Spleen (tissue), 11 donors: ENCODE data around the gene GIMAP6. TPM values are rescaled to one million over a fixed set of nuclear protein-coding genes. Genes with fewer than 3 reads are reported as not detected.

Experiments used
- DNase-seq: peaks from one replicate; pipeline ENCODE4 v3.0.0-alpha.2; 2020
- H3K27ac ChIP-seq, 8 donors: fragments of 200-600 bp; sonication (generic) in 7 of 8; 1 replicate in 4 of 8; 2 replicates in 4 of 8; pipeline versions ENCODE4 v1.5.0 to v1.8.0; 2016 to 2021; ENCODE audit warnings: inconsistent platforms in 4 of 8, mild to moderate bottlenecking in 4 of 8, moderate library complexity in 1 of 8
- H3K27me3 ChIP-seq, 7 donors: fragments of 200-600 bp; sonication (generic) in 6 of 7; replicated peaks in 1 of 7; 1 replicate in 4 of 7; 2 replicates in 3 of 7; pipeline versions ENCODE4 v1.5.0 to v1.8.0; 2016 to 2021; ENCODE audit warnings: inconsistent platforms in 3 of 7, mild to moderate bottlenecking in 1 of 7
- H3K36me3 ChIP-seq, 6 donors: fragments of 200-600 bp; sonication (generic) in 5 of 6; 1 replicate in 4 of 6; 2 replicates in 2 of 6; pipeline versions ENCODE4 v1.5.0 to v1.8.0; 2016 to 2021; ENCODE audit warnings: inconsistent platforms in 2 of 6
- H3K4me1 ChIP-seq, 6 donors: fragments of 200-600 bp; sonication (generic) in 5 of 6; 1 replicate in 3 of 6; 2 replicates in 3 of 6; pipeline versions ENCODE4 v1.5.0 to v1.8.0; 2016 to 2021; ENCODE audit warnings: inconsistent platforms in 3 of 6
- H3K4me3 ChIP-seq, 8 donors: fragments of 200-600 bp; sonication (generic) in 7 of 8; 1 replicate in 4 of 8; 2 replicates in 4 of 8; pipeline versions ENCODE4 v1.5.0 to v1.8.0; 2016 to 2021; ENCODE audit warnings: inconsistent platforms in 4 of 8, mild to moderate bottlenecking in 4 of 8, moderate library complexity in 2 of 8
- H3K9me3 ChIP-seq, 8 donors: fragments of 200-600 bp; sonication (generic) in 7 of 8; 1 replicate in 4 of 8; 2 replicates in 4 of 8; pipeline versions ENCODE4 v1.5.0 to v1.8.0; 2016 to 2021; ENCODE audit warnings: inconsistent platforms in 4 of 8
- CTCF ChIP-seq, 11 experiments: fragments of 200-600 bp in 7 of 11; fragments of 450-650 bp in 4 of 11; sonication (generic) in 4 of 11; IDR thresholded peaks in 8 of 11; conservative IDR thresholded peaks in 3 of 11; 1 replicate in 7 of 11; 2 replicates in 4 of 11; pipeline versions ENCODE4 v1.4.0 to v1.8.0; 2016 to 2021; ENCODE audit warnings: antibody characterized with exemption in 11 of 11, inconsistent platforms in 4 of 11, mild to moderate bottlenecking in 1 of 11
- POLR2A ChIP-seq, 3 donors: fragments of 450-650 bp; IDR thresholded peaks; one replicate each; pipeline ENCODE4 v1.5.1; 2017; ENCODE audit warnings: antibody characterized with exemption in 3 of 3, mild to moderate bottlenecking in 1 of 3
- POLR2AphosphoS5 ChIP-seq, 3 donors: sonication (generic); formaldehyde crosslinking; IDR thresholded peaks; one replicate each; pipeline ENCODE4 v1.5.1; 2017; ENCODE audit warnings: antibody characterized with exemption in 3 of 3
- WGBS, 5 donors: extraction: QIAGEN DNeasy Blood & Tissue Kit in 3 of 5; methylation state at CpG; one replicate each; pipeline versions ENCODE4 v1.1.5 to v1.1.7; 2013 to 2018; 5-methylcytosine and 5-hydroxymethylcytosine counted together
- intact Hi-C: fragments of 100-400 bp; cut with DNase I; formaldehyde crosslinking; loops from one replicate; pipeline ENCODE4 v1.15.0; 2023; ENCODE audit warnings: low total_unique reads
- polyA plus RNA-seq, 3 donors: library from polyadenylated mRNA; stranded (reverse); fragments of 200-250 nt; gene quantifications; one replicate each; pipeline ENCODE4 v1.2.1, GENCODE V29; 2013
- total RNA-seq, 7 donors: library from RNA; depleted of rRNA in 3 of 7; stranded (reverse); fragments of >200 nt in 3 of 7; fragmentation: NEBNext Ultra II Directional in 4 of 7; extraction: Animal tissue kit (Norgen Biotek cat#: 25700) in 4 of 7; gene quantifications; one replicate each; pipeline versions ENCODE4 v1.1.0 to v1.2.1, GENCODE V29; 2016 to 2021
- donor health status: healthy with polysubstance abuse.
- donor health status: DM: no; HTN: no; CAD: no; lungs with moderate emphysema.
- donor health status: DM: no; HTN: no; CAD: no.
- donor health status: Bipolar disorder and iron deficiency.
- donor health status: healthy.
- donor health status: DM: no; HTN: no; CAD: no.
- donor health status: DM: yes; HTN: yes; CAD: no.

Gene GIMAP6
- total and polyA plus RNA-seq, 10 donors: 18.2 to 181 (median 102) TPM

GRCh38 chr7:150633926-150634325, 1.7 kb upstream of the GIMAP6 start:
- Histone ChIP-seq H3K27ac (peak overlapping the region; percentile 37 to 91 (median 78)), H3K4me1 (peaks cover 7 to 53% (median 36%) of the 10 kb centered on the region in 6 donors), H3K4me3 (no peak overlapping the region), H3K36me3 (peaks cover 0 to 15% (median 5%) of the 10 kb centered on the region in 6 donors), H3K27me3 (no peaks in the 10 kb centered on the region), H3K9me3 (peaks cover 0 to 14% (median 10%) of the 10 kb centered on the region in 8 donors)
- WGBS, 5 donors: 66 to 90% (median 83%) methylated on average over 1 of the region's 1 CpG
- intact Hi-C loops: no loop called here
- no peak for TF ChIP-seq POLR2AphosphoS5 (IDR thresholded peaks at IDR 0.05)
- TF ChIP-seq CTCF (IDR thresholded peaks at IDR 0.05 in 8 of 11, conservative IDR thresholded peaks at IDR 0.05 in 3 of 11): no peak
- no peak for TF ChIP-seq POLR2A (IDR thresholded peaks at IDR 0.05)
- DNase-seq: no peak

GRCh38 chr7:150631084-150631826, 930 bp downstream of the GIMAP6 start:
- peak overlapping the region; percentile 49 to 79 (median 54) for H3K4me3 ChIP-seq
- H3K36me3 ChIP-seq: peaks cover 0 to 41% (median 26%) of the 10 kb centered on the region in 6 donors
- DNase-seq: peak; percentile 85
- H3K9me3 ChIP-seq: peaks cover 0 to 8% (median 0%) of the 10 kb centered on the region in 8 donors
- no peaks in the 10 kb centered on the region for H3K27me3 ChIP-seq
- WGBS, 5 donors: 24 to 36% (median 27%) methylated on average over 8 of the region's 8 CpGs
- peak overlapping the region; percentile 24 to 91 (median 82) for H3K27ac ChIP-seq
- intact Hi-C loops: no loop called here
- TF ChIP-seq CTCF (IDR thresholded peaks at IDR 0.05 in 8 of 11, conservative IDR thresholded peaks at IDR 0.05 in 3 of 11) (no peak), POLR2AphosphoS5 (IDR thresholded peaks at IDR 0.05) (peak; percentile 70 to 88 (median 88)), POLR2A (IDR thresholded peaks at IDR 0.05) (peak in 1 of 3 donors; percentile 27)
- H3K4me1 ChIP-seq: peaks cover 11 to 79% (median 61%) of the 10 kb centered on the region in 6 donors

- Histone ChIP-seq H3K9me3 (peaks cover 0 to 8% (median 0%) of the 10 kb centered on the region in 8 donors), H3K27me3 (no peaks in the 10 kb centered on the region), H3K4me1 (peaks cover 11 to 87% (median 64%) of the 10 kb centered on the region in 6 donors), H3K4me3 (peak overlapping the region in 2 of 8 donors; percentile 64 to 79), H3K36me3 (peaks cover 0 to 48% (median 26%) of the 10 kb centered on the region in 6 donors), H3K27ac (peak overlapping the region; percentile 24 to 91 (median 82))
- no peak for DNase-seq
- TF ChIP-seq CTCF (IDR thresholded peaks at IDR 0.05 in 8 of 11, conservative IDR thresholded peaks at IDR 0.05 in 3 of 11): no peak
- peak in 1 of 3 donors; percentile 68 for TF ChIP-seq POLR2A (IDR thresholded peaks at IDR 0.05)
- peak in 2 of 3 donors; percentile 73 to 88 for TF ChIP-seq POLR2AphosphoS5 (IDR thresholded peaks at IDR 0.05)
- intact Hi-C loops: no loop called here
- WGBS, 5 donors: 71 to 81% (median 76%) methylated on average over 9 of the region's 9 CpGs
These were observed 2.8 kb downstream of the GIMAP6 start for GRCh38 chr7:150629347-150629746.

GRCh38 chr7:150627959-150628358, 4.2 kb downstream of the GIMAP6 start:
- peak in 1 of 3 donors; percentile 68 for TF ChIP-seq POLR2AphosphoS5 (IDR thresholded peaks at IDR 0.05)
- no peak for TF ChIP-seq CTCF (IDR thresholded peaks at IDR 0.05 in 8 of 11, conservative IDR thresholded peaks at IDR 0.05 in 3 of 11)
- intact Hi-C loops: no loop called here
- peaks cover 6 to 74% (median 56%) of the 10 kb centered on the region in 6 donors for H3K4me1 ChIP-seq
- 95 to 99% (median 96%) methylated on average over 12 to 18 of the region's 18 CpGs for WGBS, 5 donors
- peaks cover 0 to 8% (median 0%) of the 10 kb centered on the region in 8 donors for H3K9me3 ChIP-seq
- peak overlapping the region in 1 of 8 donors; percentile 79 for H3K4me3 ChIP-seq
- H3K27me3 ChIP-seq: no peaks in the 10 kb centered on the region
- peak overlapping the region in 7 of 8 donors; percentile 22 to 91 (median 83) for H3K27ac ChIP-seq
- H3K36me3 ChIP-seq: peaks cover 0 to 48% (median 26%) of the 10 kb centered on the region in 6 donors
- DNase-seq: no peak
